ENCODE results near the gene HDAC4.

HDAC4 gene

GRCh38 chr2:239330836-239331235 is 70.0 kb downstream of the HDAC4 start:
- H3K4me1 ChIP-seq (ENCODE audit: insufficient read depth, low read length, severe bottlenecking) = no peaks in the 10 kb centered on the region
- H3K4me2 ChIP-seq (ENCODE audit: low read length) = no peak overlapping the region
- H3K9me3 ChIP-seq (ENCODE audit: low read length) = no peaks in the 10 kb centered on the region
- H3K9ac ChIP-seq (ENCODE audit: low read length) = no peak overlapping the region
- no peaks in the 10 kb centered on the region for H3K27me3 ChIP-seq (ENCODE audit: insufficient read depth, low read length)
- H3F3A ChIP-seq (ENCODE audit: insufficient read depth, low read length) = no peaks in the 10 kb centered on the region
- H3K36me3 ChIP-seq (ENCODE audit: insufficient read depth, low read length) = no peaks in the 10 kb centered on the region
- no peak for TF ChIP-seq EZH2 (IDR thresholded peaks at IDR 0.05; ENCODE audit: borderline replicate concordance, low read length)
- TF ChIP-seq, protein P1, sequence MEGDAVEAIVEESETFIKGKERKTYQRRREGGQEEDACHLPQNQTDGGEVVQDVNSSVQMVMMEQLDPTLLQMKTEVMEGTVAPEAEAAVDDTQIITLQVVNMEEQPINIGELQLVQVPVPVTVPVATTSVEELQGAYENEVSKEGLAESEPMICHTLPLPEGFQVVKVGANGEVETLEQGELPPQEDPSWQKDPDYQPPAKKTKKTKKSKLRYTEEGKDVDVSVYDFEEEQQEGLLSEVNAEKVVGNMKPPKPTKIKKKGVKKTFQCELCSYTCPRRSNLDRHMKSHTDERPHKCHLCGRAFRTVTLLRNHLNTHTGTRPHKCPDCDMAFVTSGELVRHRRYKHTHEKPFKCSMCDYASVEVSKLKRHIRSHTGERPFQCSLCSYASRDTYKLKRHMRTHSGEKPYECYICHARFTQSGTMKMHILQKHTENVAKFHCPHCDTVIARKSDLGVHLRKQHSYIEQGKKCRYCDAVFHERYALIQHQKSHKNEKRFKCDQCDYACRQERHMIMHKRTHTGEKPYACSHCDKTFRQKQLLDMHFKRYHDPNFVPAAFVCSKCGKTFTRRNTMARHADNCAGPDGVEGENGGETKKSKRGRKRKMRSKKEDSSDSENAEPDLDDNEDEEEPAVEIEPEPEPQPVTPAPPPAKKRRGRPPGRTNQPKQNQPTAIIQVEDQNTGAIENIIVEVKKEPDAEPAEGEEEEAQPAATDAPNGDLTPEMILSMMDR (IDR thresholded peaks at IDR 0.05; ENCODE audit: low read length) = no peak
- H3K9me2 ChIP-seq (ENCODE audit: low read depth, low read length) = no peaks in the 10 kb centered on the region
- H3K79me2 ChIP-seq (ENCODE audit: insufficient read depth, low read length) = no peaks in the 10 kb centered on the region
- no peak overlapping the region for H2AFZ ChIP-seq (ENCODE audit: low read length)
- no peak overlapping the region for H3K4me3 ChIP-seq (ENCODE audit: low read depth, low read length, poor library complexity, severe bottlenecking)
- no peaks in the 10 kb centered on the region for H4K20me1 ChIP-seq (ENCODE audit: insufficient read depth, low read length)
- H3K27ac ChIP-seq (ENCODE audit: low read depth, low read length, poor library complexity, severe bottlenecking) = no peak overlapping the region

DNA sequence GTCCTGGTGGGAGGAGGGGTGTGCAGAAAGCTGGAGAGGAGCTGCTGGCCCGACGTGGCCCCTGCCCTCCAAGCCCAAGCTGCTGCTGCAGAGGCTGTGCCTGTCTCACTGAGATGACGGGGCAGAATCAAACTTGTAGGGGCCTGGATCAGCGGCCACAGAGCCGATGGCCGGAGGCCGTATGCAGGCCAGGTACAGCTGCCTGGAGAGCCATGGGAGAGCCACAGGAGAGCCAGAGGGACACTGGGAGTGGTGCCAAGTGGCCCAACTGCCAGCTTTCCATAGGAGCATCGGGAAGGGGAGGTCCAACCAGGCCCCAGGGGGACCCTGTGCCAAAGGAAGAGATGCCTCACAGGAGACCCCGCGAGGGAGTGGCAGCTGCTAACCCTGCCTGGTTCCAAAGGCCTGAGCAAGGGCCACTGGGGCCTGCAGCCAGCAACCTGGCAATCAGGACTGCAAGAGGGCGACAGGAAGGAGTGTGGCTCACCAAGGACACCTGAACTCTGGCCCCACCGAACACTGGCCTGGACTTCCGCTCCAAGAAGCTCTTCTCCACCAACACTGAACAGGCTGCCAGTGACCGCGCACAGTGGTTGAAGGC is 70.7 kb downstream of the HDAC4 start:
- Histone ChIP-seq H3K4me2 (ENCODE audit: low read length) (no peak overlapping the region), H2AFZ (ENCODE audit: low read length) (no peak overlapping the region), H3K9ac (ENCODE audit: low read length) (no peak overlapping the region), H3K27me3 (ENCODE audit: insufficient read depth, low read length) (no peaks in the 10 kb centered on the region), H3K4me1 (ENCODE audit: insufficient read depth, low read length, severe bottlenecking) (no peaks in the 10 kb centered on the region), H3F3A (ENCODE audit: insufficient read depth, low read length) (no peaks in the 10 kb centered on the region), H3K9me2 (ENCODE audit: low read depth, low read length) (no peaks in the 10 kb centered on the region), H3K4me3 (ENCODE audit: low read depth, low read length, poor library complexity, severe bottlenecking) (no peak overlapping the region), H3K27ac (ENCODE audit: low read depth, low read length, poor library complexity, severe bottlenecking) (no peak overlapping the region), H3K79me2 (ENCODE audit: insufficient read depth, low read length) (no peaks in the 10 kb centered on the region), H3K36me3 (ENCODE audit: insufficient read depth, low read length) (no peaks in the 10 kb centered on the region), H4K20me1 (ENCODE audit: insufficient read depth, low read length) (no peaks in the 10 kb centered on the region), H3K9me3 (ENCODE audit: low read length) (no peaks in the 10 kb centered on the region)
- TF ChIP-seq EZH2 (IDR thresholded peaks at IDR 0.05; ENCODE audit: borderline replicate concordance, low read length) = no peak
- TF ChIP-seq, protein P1 (IDR thresholded peaks at IDR 0.05; ENCODE audit: low read length) = no peak

- Histone ChIP-seq H3K27ac (ENCODE audit: low read depth, low read length, poor library complexity, severe bottlenecking) (no peak overlapping the region), H3K36me3 (ENCODE audit: insufficient read depth, low read length) (no peaks in the 10 kb centered on the region), H3K9me3 (ENCODE audit: low read length) (no peaks in the 10 kb centered on the region), H3K4me3 (ENCODE audit: low read depth, low read length, poor library complexity, severe bottlenecking) (no peak overlapping the region), H3K4me2 (ENCODE audit: low read length) (no peak overlapping the region), H4K20me1 (ENCODE audit: insufficient read depth, low read length) (no peaks in the 10 kb centered on the region), H3K9ac (ENCODE audit: low read length) (no peak overlapping the region), H3K9me2 (ENCODE audit: low read depth, low read length) (no peaks in the 10 kb centered on the region), H3K4me1 (ENCODE audit: insufficient read depth, low read length, severe bottlenecking) (no peaks in the 10 kb centered on the region), H2AFZ (ENCODE audit: low read length) (no peak overlapping the region), H3F3A (ENCODE audit: insufficient read depth, low read length) (no peaks in the 10 kb centered on the region), H3K79me2 (ENCODE audit: insufficient read depth, low read length) (no peaks in the 10 kb centered on the region), H3K27me3 (ENCODE audit: insufficient read depth, low read length) (no peaks in the 10 kb centered on the region)
- TF ChIP-seq EZH2 (IDR thresholded peaks at IDR 0.05; ENCODE audit: borderline replicate concordance, low read length) = no peak
- TF ChIP-seq, protein P1 (IDR thresholded peaks at IDR 0.05; ENCODE audit: low read length) = no peak
These were observed 71.4 kb downstream of the HDAC4 start for GRCh38 chr2:239329284-239329971.
